ENCODE measurements around the gene GRPR.
"Not testable (repeated sequence)": the region's sequence is repeated elsewhere in the genome, so short reads cannot be mapped to it uniquely, and the experiment has no call there.

The GRPR gene

GRCh38 chrX:16160729-16161128 is 37.4 kb downstream of the GRPR start:
- H3K4me2 ChIP-seq (ENCODE audit: low read length) = peak overlapping the region; percentile 49
- no peak overlapping the region for H3K9ac ChIP-seq (ENCODE audit: low read depth, low read length)
- no peaks in the 10 kb centered on the region for H3K27me3 ChIP-seq (ENCODE audit: control insufficient read depth, insufficient read depth, low read length)
- no peaks in the 10 kb centered on the region for H3K9me3 ChIP-seq (replicated peaks; ENCODE audit: low read length)
- H3K4me3 ChIP-seq (ENCODE audit: low read length) = no peak overlapping the region
- peaks cover 13% of the 10 kb centered on the region for H3K4me1 ChIP-seq (ENCODE audit: control insufficient read depth, insufficient read depth, low read length)
- no peaks in the 10 kb centered on the region for H3K36me3 ChIP-seq (ENCODE audit: insufficient read depth, low read length)

- not testable (repeated sequence) for H3K9me3 ChIP-seq (replicated peaks; ENCODE audit: low read length); H3K27me3 ChIP-seq (ENCODE audit: control insufficient read depth, insufficient read depth, low read length); H3K36me3 ChIP-seq (ENCODE audit: insufficient read depth, low read length); H3K9ac ChIP-seq (ENCODE audit: low read depth, low read length); H3K4me3 ChIP-seq (ENCODE audit: low read length)
- Histone ChIP-seq H3K4me1 (ENCODE audit: control insufficient read depth, insufficient read depth, low read length) (peaks cover 13% of the 10 kb centered on the region), H3K4me2 (ENCODE audit: low read length) (peak overlapping the region; percentile 11)
These were observed 37.8 kb downstream of the GRPR start for GRCh38 chrX:16161173-16161572.

- H3K36me3 ChIP-seq (ENCODE audit: insufficient read depth, low read length) = no peaks in the 10 kb centered on the region
- no peaks in the 10 kb centered on the region for H3K27me3 ChIP-seq (ENCODE audit: control insufficient read depth, insufficient read depth, low read length)
- no peaks in the 10 kb centered on the region for H3K9me3 ChIP-seq (replicated peaks; ENCODE audit: low read length)
- H3K9ac ChIP-seq (ENCODE audit: low read depth, low read length) = no peak overlapping the region
- H3K4me1 ChIP-seq (ENCODE audit: control insufficient read depth, insufficient read depth, low read length) = peaks cover 13% of the 10 kb centered on the region
- H3K4me2 ChIP-seq (ENCODE audit: low read length) = no peak overlapping the region
- H3K4me3 ChIP-seq (ENCODE audit: low read length) = no peak overlapping the region
These were observed 39.0 kb downstream of the GRPR start for GRCh38 chrX:16162391-16162790.

- Histone ChIP-seq H3K27me3 (ENCODE audit: control insufficient read depth, insufficient read depth, low read length) (no peaks in the 10 kb centered on the region), H3K4me2 (ENCODE audit: low read length) (no peak overlapping the region), H3K4me1 (ENCODE audit: control insufficient read depth, insufficient read depth, low read length) (peaks cover 13% of the 10 kb centered on the region), H3K4me3 (ENCODE audit: low read length) (no peak overlapping the region), H3K9ac (ENCODE audit: low read depth, low read length) (no peak overlapping the region), H3K9me3 (replicated peaks; ENCODE audit: low read length) (no peaks in the 10 kb centered on the region), H3K36me3 (ENCODE audit: insufficient read depth, low read length) (no peaks in the 10 kb centered on the region)
These were observed 41.4 kb downstream of the GRPR start for GRCh38 chrX:16164748-16165147.

GRCh38 chrX:16167181-16167580 is 43.8 kb downstream of the GRPR start, which contains the start of gene MAGEB17:
TSS of gene MAGEB17 (plus strand) at chrX:16167481. CDS start at chrX:16170383, 2,902 bp downstream.
- Histone ChIP-seq H3K4me1 (ENCODE audit: control insufficient read depth, insufficient read depth, low read length) (no peaks in the 10 kb centered on the region), H3K4me2 (ENCODE audit: low read length) (no peak within 1 kb of the TSS), H3K4me3 (ENCODE audit: low read length) (no peak within 1 kb of the TSS), H3K9me3 (replicated peaks; ENCODE audit: low read length) (no peaks in the 10 kb centered on the region), H3K9ac (ENCODE audit: low read depth, low read length) (no peak within 1 kb of the TSS), H3K36me3 (ENCODE audit: insufficient read depth, low read length) (no peaks in the 10 kb centered on the region), H3K27me3 (ENCODE audit: control insufficient read depth, insufficient read depth, low read length) (no peaks in the 10 kb centered on the region)

GRCh38 chrX:16171039-16171438 is 47.7 kb downstream of the GRPR start:
- no peaks in the 10 kb centered on the region for H3K4me1 ChIP-seq (ENCODE audit: control insufficient read depth, insufficient read depth, low read length)
- H3K4me2 ChIP-seq (ENCODE audit: low read length) = no peak overlapping the region
- H3K36me3 ChIP-seq (ENCODE audit: insufficient read depth, low read length) = no peaks in the 10 kb centered on the region
- no peak overlapping the region for H3K9ac ChIP-seq (ENCODE audit: low read depth, low read length)
- H3K27me3 ChIP-seq (ENCODE audit: control insufficient read depth, insufficient read depth, low read length) = no peaks in the 10 kb centered on the region
- H3K4me3 ChIP-seq (ENCODE audit: low read length) = no peak overlapping the region
- no peaks in the 10 kb centered on the region for H3K9me3 ChIP-seq (replicated peaks; ENCODE audit: low read length)

- no peaks in the 10 kb centered on the region for H3K9me3 ChIP-seq (replicated peaks; ENCODE audit: low read length)
- no peak overlapping the region for H3K9ac ChIP-seq (ENCODE audit: low read depth, low read length)
- H3K4me3 ChIP-seq (ENCODE audit: low read length) = no peak overlapping the region
- no peaks in the 10 kb centered on the region for H3K36me3 ChIP-seq (ENCODE audit: insufficient read depth, low read length)
- no peaks in the 10 kb centered on the region for H3K4me1 ChIP-seq (ENCODE audit: control insufficient read depth, insufficient read depth, low read length)
- H3K4me2 ChIP-seq (ENCODE audit: low read length) = no peak overlapping the region
- no peaks in the 10 kb centered on the region for H3K27me3 ChIP-seq (ENCODE audit: control insufficient read depth, insufficient read depth, low read length)
These were observed 48.6 kb downstream of the GRPR start for GRCh38 chrX:16171944-16172343.

GRCh38 chrX:16172391-16172790 is 49.0 kb downstream of the GRPR start:
- H3K4me2 ChIP-seq (ENCODE audit: low read length) = no peak overlapping the region
- no peaks in the 10 kb centered on the region for H3K4me1 ChIP-seq (ENCODE audit: control insufficient read depth, insufficient read depth, low read length)
- no peaks in the 10 kb centered on the region for H3K9me3 ChIP-seq (replicated peaks; ENCODE audit: low read length)
- no peak overlapping the region for H3K4me3 ChIP-seq (ENCODE audit: low read length)
- H3K27me3 ChIP-seq (ENCODE audit: control insufficient read depth, insufficient read depth, low read length) = no peaks in the 10 kb centered on the region
- no peaks in the 10 kb centered on the region for H3K36me3 ChIP-seq (ENCODE audit: insufficient read depth, low read length)
- no peak overlapping the region for H3K9ac ChIP-seq (ENCODE audit: low read depth, low read length)

GRCh38 chrX:16175329-16176061 is 52.1 kb downstream of the GRPR start:
- Histone ChIP-seq H3K4me1 (ENCODE audit: control insufficient read depth, insufficient read depth, low read length) (no peaks in the 10 kb centered on the region), H3K4me2 (ENCODE audit: low read length) (no peak overlapping the region), H3K4me3 (ENCODE audit: low read length) (no peak overlapping the region), H3K9me3 (replicated peaks; ENCODE audit: low read length) (no peaks in the 10 kb centered on the region), H3K9ac (ENCODE audit: low read depth, low read length) (no peak overlapping the region), H3K27me3 (ENCODE audit: control insufficient read depth, insufficient read depth, low read length) (no peaks in the 10 kb centered on the region), H3K36me3 (ENCODE audit: insufficient read depth, low read length) (no peaks in the 10 kb centered on the region)

- no peak overlapping the region for H3K9ac ChIP-seq (ENCODE audit: low read depth, low read length)
- no peaks in the 10 kb centered on the region for H3K9me3 ChIP-seq (replicated peaks; ENCODE audit: low read length)
- H3K4me2 ChIP-seq (ENCODE audit: low read length) = no peak overlapping the region
- H3K27me3 ChIP-seq (ENCODE audit: control insufficient read depth, insufficient read depth, low read length) = no peaks in the 10 kb centered on the region
- H3K4me1 ChIP-seq (ENCODE audit: control insufficient read depth, insufficient read depth, low read length) = no peaks in the 10 kb centered on the region
- H3K4me3 ChIP-seq (ENCODE audit: low read length) = no peak overlapping the region
- no peaks in the 10 kb centered on the region for H3K36me3 ChIP-seq (ENCODE audit: insufficient read depth, low read length)
These were observed 53.9 kb downstream of the GRPR start for GRCh38 chrX:16177260-16177659.

GRCh38 chrX:16183843-16184242 is 60.5 kb downstream of the GRPR start:
- H3K4me1 ChIP-seq (ENCODE audit: control insufficient read depth, insufficient read depth, low read length) = peaks cover 16% of the 10 kb centered on the region
- not testable (repeated sequence) for H3K4me3 ChIP-seq (ENCODE audit: low read length); H3K9ac ChIP-seq (ENCODE audit: low read depth, low read length); H3K27me3 ChIP-seq (ENCODE audit: control insufficient read depth, insufficient read depth, low read length); H3K36me3 ChIP-seq (ENCODE audit: insufficient read depth, low read length); H3K9me3 ChIP-seq (replicated peaks; ENCODE audit: low read length); H3K4me2 ChIP-seq (ENCODE audit: low read length)

- Histone ChIP-seq H3K36me3 (ENCODE audit: insufficient read depth, low read length) (no peaks in the 10 kb centered on the region), H3K27me3 (ENCODE audit: control insufficient read depth, insufficient read depth, low read length) (no peaks in the 10 kb centered on the region), H3K4me1 (ENCODE audit: control insufficient read depth, insufficient read depth, low read length) (peaks cover 16% of the 10 kb centered on the region), H3K4me2 (ENCODE audit: low read length) (no peak overlapping the region), H3K9me3 (replicated peaks; ENCODE audit: low read length) (no peaks in the 10 kb centered on the region), H3K4me3 (ENCODE audit: low read length) (no peak overlapping the region), H3K9ac (ENCODE audit: low read depth, low read length) (peak overlapping the region; percentile 12)
These were observed 62.4 kb downstream of the GRPR start for GRCh38 chrX:16185725-16186136.
